Glutamatergic neuron (in vitro differentiated cells): ENCODE measurements around the gene NUP93. TPM values are rescaled to one million over a fixed set of nuclear protein-coding genes. Genes with fewer than 3 reads are reported as not detected.

Source experiments
- DNase-seq: peaks from one replicate; pipeline ENCODE4 v3.0.0; 2022
- H3K27ac Mint-ChIP-seq: one replicate; pipeline ENCODE4 v1.8.0; 2020; ENCODE audit warnings: mild to moderate bottlenecking, mixed read lengths, inconsistent platforms; ENCODE audit not compliant: unreplicated experiment
- H3K27me3 Mint-ChIP-seq: one replicate; pipeline ENCODE4 v1.8.0; 2020; ENCODE audit warnings: mild to moderate bottlenecking, moderate library complexity, mixed read lengths, inconsistent platforms; ENCODE audit not compliant: unreplicated experiment
- H3K36me3 Mint-ChIP-seq: one replicate; pipeline ENCODE4 v1.8.0; 2020; ENCODE audit warnings: mild to moderate bottlenecking, mixed read lengths, inconsistent platforms; ENCODE audit not compliant: unreplicated experiment
- H3K4me1 Mint-ChIP-seq: one replicate; pipeline ENCODE4 v1.8.0; 2020; ENCODE audit warnings: mild to moderate bottlenecking, low read depth, mixed read lengths, inconsistent platforms; ENCODE audit not compliant: unreplicated experiment
- H3K4me3 Mint-ChIP-seq: one replicate; pipeline ENCODE4 v1.8.0; 2020; ENCODE audit warnings: mild to moderate bottlenecking, mixed read lengths, inconsistent platforms; ENCODE audit not compliant: unreplicated experiment
- H3K9me3 Mint-ChIP-seq: one replicate; pipeline ENCODE4 v1.8.0; 2020; ENCODE audit warnings: mild to moderate bottlenecking, moderate library complexity, mixed read lengths, inconsistent platforms; ENCODE audit not compliant: unreplicated experiment
- total RNA-seq: library from RNA; stranded (reverse); fragmentation: NEBNext Ultra II Directional; extraction: Animal tissue kit (Norgen Biotek cat#: 25700); gene quantifications from one replicate; pipeline ENCODE4 v1.2.1, GENCODE V29; 2021; ENCODE audit not compliant: unreplicated experiment
- TF ChIP-seq, protein P1 (sequence below): fragments of 200-600 bp; sonication (generic); IDR thresholded peaks from one replicate; pipeline ENCODE4 v1.5.0; 2021; ENCODE audit not compliant: partially characterized antibody, unreplicated experiment

The NUP93 gene
- total RNA-seq, 1 donor from 2014 or later = 84.1 TPM

DNA sequence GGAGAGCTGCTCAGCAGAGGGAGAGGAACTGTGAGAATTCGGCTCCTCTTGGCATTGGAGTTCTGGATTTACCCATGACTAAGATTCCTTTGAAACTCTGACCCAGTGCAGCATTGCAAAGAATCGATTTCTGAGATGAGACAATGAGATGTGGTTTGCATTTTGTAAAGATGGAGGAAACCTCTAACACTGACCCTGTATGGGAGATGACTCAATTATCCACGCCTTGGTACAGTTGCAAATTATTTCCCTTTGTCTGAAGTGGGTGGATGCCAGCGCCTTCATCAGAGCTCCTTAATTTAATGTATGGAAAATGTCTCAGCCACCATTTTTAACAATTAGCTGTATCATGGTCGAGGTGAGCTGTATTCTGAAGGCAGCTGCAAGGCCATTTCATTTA is 53.4 kb downstream of the NUP93 start:
- Mint-ChIP-seq H3K4me1 (peaks cover 70% of the 10 kb centered on the region), H3K9me3 (peaks cover 4% of the 10 kb centered on the region), H3K36me3 (no peaks in the 10 kb centered on the region), H3K4me3 (peak overlapping the region; percentile 5), H3K27ac (peak overlapping the region; percentile 71), H3K27me3 (no peaks in the 10 kb centered on the region)
- no peak for DNase-seq
- TF ChIP-seq, protein P1, sequence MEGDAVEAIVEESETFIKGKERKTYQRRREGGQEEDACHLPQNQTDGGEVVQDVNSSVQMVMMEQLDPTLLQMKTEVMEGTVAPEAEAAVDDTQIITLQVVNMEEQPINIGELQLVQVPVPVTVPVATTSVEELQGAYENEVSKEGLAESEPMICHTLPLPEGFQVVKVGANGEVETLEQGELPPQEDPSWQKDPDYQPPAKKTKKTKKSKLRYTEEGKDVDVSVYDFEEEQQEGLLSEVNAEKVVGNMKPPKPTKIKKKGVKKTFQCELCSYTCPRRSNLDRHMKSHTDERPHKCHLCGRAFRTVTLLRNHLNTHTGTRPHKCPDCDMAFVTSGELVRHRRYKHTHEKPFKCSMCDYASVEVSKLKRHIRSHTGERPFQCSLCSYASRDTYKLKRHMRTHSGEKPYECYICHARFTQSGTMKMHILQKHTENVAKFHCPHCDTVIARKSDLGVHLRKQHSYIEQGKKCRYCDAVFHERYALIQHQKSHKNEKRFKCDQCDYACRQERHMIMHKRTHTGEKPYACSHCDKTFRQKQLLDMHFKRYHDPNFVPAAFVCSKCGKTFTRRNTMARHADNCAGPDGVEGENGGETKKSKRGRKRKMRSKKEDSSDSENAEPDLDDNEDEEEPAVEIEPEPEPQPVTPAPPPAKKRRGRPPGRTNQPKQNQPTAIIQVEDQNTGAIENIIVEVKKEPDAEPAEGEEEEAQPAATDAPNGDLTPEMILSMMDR = no peak

- H3K4me1 Mint-ChIP-seq = peaks cover 63% of the 10 kb centered on the region
- H3K36me3 Mint-ChIP-seq = no peaks in the 10 kb centered on the region
- H3K9me3 Mint-ChIP-seq = peaks cover 4% of the 10 kb centered on the region
- H3K27me3 Mint-ChIP-seq = no peaks in the 10 kb centered on the region
- H3K27ac Mint-ChIP-seq = no peak overlapping the region
- DNase-seq = no peak
- TF ChIP-seq, protein P1 = no peak
- no peak overlapping the region for H3K4me3 Mint-ChIP-seq
These were observed 55.4 kb downstream of the NUP93 start for GRCh38 chr16:56785317-56785716.

- peak overlapping the region; percentile 73 for H3K27ac Mint-ChIP-seq
- peak overlapping the region; percentile 27 for H3K4me3 Mint-ChIP-seq
- DNase-seq = no peak
- TF ChIP-seq, protein P1 = no peak
- peaks cover 4% of the 10 kb centered on the region for H3K9me3 Mint-ChIP-seq
- H3K36me3 Mint-ChIP-seq = no peaks in the 10 kb centered on the region
- H3K27me3 Mint-ChIP-seq = no peaks in the 10 kb centered on the region
- H3K4me1 Mint-ChIP-seq = peaks cover 47% of the 10 kb centered on the region
These were observed 57.2 kb downstream of the NUP93 start for GRCh38 chr16:56787167-56787566.

DNA sequence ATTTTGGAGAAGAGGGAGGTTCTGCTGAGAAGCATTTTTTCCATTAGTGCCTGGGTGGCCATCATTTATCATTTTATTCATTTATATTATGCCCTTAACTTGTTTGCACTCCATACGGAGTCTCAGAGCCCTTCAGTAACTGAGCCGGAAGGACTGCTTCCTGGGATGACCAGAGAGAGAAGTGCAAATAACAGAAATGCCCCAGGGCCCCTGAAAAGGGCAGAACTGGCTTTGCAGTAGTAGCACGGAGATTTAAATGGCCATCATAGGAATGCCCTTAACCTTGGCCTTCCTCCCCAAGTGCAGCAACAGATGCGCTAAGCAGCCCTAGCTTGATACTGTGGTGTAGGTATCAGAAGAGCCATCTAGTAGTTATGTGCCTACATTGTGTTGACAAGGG is 58.5 kb downstream of the NUP93 start:
- Mint-ChIP-seq H3K9me3 (peaks cover 4% of the 10 kb centered on the region), H3K27me3 (no peaks in the 10 kb centered on the region), H3K4me3 (no peak overlapping the region), H3K4me1 (peaks cover 36% of the 10 kb centered on the region), H3K36me3 (no peaks in the 10 kb centered on the region), H3K27ac (peak overlapping the region; percentile 73)
- DNase-seq = no peak
- TF ChIP-seq, protein P1 = no peak

DNA sequence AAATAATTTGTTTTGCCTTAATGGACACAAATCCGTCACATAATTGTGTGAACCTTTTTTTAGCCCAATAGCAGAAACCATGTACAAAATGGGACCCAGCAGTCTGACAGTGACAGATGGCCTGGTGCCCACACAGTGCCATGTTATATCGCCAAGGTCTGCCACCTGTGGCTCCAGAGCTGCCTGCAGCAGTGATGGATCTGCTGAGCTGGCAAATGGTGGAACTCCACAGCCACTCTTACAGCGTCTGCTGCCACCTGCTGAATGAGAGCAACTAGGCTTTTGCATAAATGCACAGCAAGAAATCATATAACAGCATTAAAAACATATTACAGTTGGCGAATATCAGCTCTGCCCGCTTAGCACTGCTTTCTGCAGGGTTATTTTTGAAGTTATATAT is 59.4 kb downstream of the NUP93 start:
- TF ChIP-seq, protein P1 = no peak
- DNase-seq = peak; percentile 25
- Mint-ChIP-seq H3K4me3 (no peak overlapping the region), H3K4me1 (peaks cover 31% of the 10 kb centered on the region), H3K27me3 (peaks cover under 1% of the 10 kb centered on the region), H3K27ac (no peak overlapping the region), H3K36me3 (no peaks in the 10 kb centered on the region), H3K9me3 (peaks cover 4% of the 10 kb centered on the region)
